HL-60/S4 treated with phorbol 12-myristate 13-acetate at 8.2 ng/mL for 4 days and 3 days (cell line): ENCODE data around the gene PCARE.

Experiments used
- in situ Hi-C: fragments of 300-500 bp; cut with MboI; formaldehyde crosslinking; loops from 2 replicates; pipeline ENCODE4 v1.15.0; 2022; ENCODE audit warnings: low sequenced_read_pairs

Gene PCARE

DNA sequence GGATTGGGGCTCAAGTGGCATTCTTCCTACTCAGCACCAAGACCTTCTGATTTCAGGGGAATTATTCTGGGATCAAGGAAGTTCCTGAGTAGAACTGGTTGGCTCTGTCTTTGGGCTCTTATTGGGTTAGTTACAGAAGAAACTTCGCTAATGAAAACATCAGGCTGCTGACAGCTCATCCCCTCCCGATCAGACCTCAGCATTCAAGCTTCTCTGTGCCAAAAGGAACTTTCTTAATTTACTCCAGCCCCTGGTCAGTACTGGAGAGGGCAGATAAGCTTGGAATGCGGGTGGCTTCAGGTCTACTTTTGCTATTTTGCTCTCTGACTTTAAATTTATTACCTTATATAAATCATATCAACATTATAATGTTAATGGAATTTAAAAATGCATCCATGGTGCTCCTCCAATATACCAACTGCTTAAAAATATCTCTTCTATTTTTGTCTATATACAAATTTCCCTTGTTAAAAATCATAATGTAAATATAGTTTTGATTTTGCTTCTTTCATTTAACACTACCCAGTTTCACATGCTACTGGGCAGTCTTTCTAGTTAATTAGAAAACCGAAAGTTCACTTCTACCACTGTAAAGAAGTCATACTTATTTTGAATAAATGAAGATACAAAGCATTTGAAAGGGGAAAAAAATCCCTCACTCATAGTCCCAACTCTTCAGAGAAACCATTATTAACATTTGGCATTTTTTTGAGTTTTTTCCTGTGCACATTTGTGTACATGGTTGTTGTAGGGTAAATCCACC is 34.4 kb downstream of the PCARE start:
- in situ Hi-C loops: no loop called here

DNA sequence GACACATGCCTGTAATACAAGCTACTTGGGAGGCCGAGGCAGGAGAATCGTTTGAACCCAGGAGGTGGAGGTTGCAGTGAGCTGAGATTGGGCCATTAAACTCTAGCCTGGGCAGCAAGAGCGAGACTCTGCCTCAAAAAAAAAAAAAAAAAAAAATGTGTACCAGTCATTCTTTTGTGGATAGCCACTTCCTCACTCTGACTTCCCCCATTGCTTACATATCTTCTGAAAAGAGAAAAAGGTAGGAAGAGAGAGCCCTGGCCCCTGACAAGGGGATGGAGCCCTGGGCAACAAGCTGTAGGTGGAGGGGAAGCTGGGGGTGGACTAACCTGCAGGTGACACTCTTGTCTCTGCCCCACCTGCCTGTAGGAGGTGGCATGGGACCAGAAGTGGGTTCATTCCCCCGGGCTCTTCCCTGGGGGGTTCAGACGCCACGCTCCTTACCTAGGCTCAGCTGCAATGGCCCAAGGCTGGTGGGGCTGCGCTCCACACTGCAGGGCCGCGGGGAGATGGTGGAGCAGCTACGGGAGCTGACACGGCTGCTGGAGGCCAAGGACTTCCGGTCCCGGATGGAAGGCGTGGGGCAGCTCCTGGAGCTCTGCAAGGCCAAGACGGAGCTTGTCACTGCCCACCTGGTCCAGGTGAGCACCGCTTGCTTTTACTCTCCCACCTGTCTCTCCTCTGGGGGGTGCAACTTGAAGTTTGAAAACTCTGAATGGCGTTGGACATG is 39.1 kb downstream of the PCARE start:
- in situ Hi-C loops: no loop called here

DNA sequence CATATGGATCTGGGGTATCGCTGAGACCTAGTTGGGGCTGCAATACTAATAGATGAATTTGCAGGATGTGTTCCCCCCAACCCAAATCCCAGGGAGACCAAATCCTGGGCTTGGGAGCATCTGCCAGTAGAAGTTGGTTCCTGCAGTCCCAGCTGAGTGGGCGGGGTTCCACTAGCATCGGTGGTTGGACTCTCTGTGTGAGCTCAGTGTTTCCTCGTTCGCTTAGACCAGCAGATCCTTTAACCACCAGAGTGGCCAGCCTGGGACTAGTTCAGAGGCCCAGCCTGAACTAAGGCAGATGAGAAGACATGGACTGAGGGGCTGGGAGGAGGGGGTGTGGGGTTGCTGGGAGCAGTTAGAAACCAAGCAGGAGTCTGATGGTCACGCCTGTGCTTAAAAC is 40.7 kb downstream of the PCARE start:
- in situ Hi-C loops: no loop called here

DNA sequence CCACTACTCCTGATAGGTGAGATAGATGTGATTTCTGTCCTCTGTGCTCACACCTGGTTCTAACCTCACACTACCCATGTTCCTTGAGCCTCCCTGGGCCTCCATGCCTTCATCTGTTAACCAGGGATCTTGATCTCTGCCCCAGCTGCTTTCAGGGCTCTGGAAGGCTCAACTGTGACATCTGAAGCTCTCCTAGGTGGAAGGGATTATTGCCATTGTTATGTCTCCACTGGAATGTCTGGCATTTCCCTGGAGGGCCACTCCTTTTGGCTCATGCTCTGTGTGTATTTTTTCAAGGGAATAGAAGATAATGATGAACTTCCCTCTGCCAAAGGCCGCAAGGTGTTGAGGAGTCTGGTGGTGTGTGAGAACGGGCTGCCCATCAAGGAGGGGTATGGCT is 41.2 kb downstream of the PCARE start:
- in situ Hi-C loops: no loop called here

DNA sequence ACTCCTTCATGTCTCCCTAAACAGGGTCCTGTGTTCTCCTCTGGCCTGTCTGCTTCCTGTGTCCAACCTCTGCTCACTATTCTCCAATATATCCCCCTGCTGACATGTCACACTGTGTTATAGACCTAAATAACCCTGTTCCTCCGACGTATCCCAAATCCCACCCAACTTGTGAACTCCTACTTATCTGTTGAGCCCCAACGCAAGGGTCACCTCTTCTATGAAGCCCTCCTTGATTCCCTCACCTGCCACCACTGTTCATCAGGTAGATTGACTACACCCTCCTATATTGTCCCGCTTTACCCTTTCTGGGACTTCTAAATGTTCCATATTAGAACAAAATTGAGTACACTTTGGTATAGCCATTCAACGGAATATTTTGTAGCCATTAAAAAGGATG is 42.1 kb downstream of the PCARE start:
- in situ Hi-C loops: no loop called here

DNA sequence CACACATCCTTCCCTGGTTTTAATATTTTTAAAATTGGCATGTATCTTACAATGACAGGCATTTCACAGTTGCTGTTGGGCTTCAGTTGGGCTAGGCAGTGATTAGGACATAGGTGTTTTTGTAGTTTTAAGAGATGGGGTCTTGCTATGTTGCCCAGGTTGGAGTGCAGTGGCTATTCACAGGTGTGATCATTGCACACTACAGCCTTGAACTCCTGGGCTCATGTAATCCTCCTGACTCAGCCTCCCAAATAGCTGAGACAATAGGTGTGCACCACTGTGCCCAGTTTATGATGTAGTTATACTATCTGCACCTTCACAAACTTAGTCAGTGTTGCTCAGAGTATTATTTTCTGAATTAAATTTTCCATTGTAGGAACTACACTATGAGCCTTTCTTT is 43.3 kb downstream of the PCARE start:
- in situ Hi-C loops: no loop called here

DNA sequence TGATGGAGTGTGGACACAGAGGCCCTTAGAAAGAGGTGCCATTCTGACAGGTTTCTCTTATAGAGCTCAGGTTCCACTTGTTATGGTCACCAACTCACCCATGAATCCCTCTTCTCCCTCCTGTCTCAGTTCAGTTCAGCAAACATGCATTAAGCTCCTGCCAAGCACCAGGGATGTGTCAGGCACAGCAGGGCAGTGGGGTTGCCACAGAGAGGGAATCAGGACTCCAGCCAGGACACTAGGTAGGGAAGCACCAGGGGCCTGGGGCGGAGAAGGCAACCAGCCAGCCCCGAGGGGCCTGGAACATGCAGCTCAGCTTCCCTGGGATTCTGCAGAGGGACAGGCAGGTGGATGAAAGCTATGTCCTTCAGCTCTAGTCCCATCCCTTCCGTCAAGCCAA is 48.6 kb downstream of the PCARE start:
- in situ Hi-C loops: no loop called here

DNA sequence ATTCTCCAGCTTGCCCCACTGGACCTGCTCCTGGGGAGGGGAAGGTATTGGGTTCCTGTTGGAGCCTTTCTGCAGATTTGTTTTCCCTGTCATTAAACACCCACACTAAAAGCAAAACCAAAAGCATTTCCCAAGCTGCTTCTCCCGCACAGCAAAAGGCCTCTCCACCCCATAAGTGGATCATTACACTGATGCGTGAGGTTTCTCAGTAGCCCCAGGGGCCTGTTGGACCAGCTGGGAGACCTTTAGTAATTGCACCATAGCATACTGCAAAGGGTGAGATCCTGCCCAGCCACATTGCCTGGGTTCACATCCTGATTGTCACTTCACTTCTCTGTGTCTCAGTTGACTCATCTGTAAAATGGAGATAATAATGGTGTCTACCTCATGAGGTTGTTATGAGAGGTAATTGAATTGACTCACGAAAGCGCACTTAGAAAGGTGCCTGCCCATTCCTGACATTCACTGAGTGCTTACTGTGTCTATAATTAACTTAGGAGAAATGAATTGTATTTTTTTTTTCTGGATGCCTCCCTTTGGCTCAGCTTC is 49.4 kb downstream of the PCARE start:
- in situ Hi-C loops: no loop called here

DNA sequence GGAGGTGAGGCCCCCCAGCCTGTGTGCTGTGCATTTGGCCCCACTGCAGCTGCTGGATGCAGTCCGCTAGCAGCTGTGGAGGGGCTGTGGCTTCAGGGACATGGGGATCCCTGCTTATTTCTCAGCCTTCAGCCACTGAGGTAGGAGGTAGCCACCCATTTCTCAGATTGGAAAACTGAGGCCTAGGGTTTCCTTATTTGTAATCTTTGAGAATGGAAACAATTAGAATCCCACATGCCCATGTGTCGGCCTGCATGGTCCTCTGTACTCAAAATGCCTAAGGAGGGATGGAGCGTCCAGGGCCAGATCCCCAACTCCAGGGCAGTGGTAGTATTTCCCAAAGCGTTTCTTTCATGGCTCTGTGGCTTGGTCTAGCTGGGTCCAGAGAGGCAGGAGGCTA is 51.1 kb downstream of the PCARE start:
- in situ Hi-C loops: no loop called here

DNA sequence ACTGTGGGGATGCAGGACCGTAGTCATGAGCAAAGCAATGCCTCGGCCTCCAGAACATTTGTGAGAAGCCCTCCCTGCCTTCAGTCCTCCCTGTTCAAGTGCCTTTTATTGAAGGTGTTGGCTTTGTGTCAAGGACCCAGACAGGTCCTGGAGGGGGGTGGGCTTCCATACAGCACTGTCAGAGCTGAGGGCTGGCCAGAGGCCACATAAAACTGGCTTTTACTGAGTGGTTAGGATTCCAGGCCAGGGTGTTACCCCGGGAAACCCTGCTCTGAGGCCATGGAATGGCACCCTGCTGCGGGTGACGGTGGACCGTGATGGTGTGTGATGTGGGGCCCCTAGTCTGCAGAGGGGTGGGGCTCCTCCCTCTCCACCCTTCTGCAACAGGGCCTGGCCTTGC is 51.6 kb downstream of the PCARE start:
- in situ Hi-C loops: no loop called here

DNA sequence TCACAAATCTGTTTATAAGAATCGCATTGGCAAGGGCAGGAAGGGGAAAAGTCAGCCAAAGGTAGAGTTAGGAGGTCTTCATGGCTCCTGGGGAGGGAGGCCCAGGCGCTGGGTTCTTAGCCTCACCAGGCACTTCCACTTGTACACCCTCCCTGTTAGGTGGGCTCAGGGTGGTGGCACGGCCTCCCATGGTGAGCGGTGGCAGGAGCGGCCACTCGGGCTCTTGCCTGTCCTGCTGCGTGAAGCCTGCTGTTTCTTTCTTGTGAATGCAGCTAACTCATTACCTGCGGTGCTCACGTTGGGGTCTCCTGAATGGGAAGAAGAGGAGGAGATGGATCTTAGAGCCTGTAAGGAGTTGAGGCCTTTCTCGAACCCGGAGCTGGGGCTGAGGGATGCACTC is 52.4 kb downstream of the PCARE start:
- in situ Hi-C loops: no loop called here

DNA sequence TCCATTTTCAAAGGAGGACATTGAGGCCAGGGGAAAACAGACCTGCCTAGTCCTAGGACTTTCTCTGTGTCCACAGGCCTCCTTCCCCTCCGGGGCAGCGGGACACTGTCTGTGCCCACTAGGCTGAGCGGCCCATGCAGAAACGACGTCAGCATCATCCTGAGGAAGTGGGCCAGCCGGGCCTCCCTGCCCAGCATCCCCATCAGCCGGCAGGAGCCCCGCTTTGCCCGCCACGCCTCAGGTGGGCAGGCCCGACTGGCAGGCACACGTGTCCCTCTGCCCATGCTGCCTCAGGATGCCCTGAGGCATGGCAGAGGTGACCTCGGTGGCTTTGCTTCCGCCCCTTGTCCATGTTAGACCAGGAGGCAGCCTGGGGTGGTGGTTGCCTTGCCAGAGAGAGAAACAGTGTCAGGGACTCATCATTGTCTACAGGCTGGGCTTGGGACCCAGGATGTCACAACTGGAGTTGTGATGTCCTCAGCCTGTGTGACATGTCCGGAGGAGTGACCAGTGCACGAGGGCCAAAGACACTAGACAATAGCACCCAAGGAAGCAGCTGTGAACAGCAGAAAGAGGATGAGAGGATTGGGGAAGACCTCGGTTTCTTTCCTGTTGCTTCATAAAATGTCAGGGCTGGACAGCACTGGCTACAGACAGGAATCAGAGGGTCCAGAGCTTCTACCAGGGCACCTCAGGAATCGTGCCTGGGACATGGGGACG is 56.4 kb downstream of the PCARE start:
- in situ Hi-C loops: no loop called here

DNA sequence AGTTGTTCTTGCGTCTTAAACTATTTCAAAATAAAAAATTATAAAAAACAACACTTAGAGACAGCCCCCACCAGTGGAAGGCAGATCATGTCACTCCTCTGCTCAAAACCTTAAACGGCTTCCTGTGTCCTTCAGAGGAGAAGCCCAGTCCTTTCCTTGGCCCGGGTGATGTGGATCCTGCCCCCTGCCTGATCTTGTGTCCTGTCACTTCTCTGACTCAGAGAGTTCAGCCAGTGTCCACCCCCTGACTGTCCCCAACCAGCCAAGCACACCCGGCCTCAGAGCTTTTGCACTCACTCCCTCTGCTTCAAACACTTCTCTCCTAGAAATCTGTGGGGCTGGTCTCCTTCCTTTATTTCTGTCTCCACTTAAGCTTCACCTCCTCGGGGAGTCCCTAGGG is 57.8 kb downstream of the PCARE start:
- in situ Hi-C loops: no loop called here

DNA sequence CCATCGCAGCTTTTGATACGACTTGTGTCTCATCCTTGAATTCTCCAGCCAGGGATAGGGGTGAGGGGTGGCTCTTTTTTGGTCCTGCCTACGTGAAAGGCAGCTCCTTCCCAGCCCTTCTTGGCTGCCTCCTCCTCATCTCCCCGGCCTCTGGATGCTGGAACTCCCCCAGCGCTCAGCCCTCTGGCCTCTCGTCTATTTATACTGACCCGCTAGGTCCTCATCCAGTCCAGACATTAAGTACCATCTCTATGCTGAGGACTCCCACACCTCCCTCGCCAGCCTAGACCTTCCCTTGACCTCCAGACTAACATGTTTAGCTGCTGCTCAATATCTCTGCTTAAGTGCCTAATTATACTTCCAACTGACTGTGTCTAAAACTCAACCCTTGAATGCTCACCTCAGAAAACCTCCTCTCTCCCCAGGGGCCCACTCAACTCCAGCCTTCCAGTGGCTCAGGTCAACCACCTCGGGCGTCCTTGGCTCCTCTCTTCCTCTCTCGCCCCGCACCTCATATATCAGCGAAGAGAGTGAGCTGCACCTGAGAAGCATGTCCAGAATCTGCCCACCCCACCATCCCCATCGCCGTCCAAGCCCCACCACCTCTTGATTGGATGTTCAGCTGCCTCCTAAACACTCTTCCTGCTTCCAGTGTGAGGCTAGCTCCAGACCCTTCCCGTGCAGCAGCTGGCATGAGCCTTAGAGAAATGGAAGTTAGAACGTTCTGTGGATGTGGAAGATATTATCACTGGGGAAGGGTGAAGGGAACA is 58.4 kb downstream of the PCARE start:
- in situ Hi-C loops: no loop called here

DNA sequence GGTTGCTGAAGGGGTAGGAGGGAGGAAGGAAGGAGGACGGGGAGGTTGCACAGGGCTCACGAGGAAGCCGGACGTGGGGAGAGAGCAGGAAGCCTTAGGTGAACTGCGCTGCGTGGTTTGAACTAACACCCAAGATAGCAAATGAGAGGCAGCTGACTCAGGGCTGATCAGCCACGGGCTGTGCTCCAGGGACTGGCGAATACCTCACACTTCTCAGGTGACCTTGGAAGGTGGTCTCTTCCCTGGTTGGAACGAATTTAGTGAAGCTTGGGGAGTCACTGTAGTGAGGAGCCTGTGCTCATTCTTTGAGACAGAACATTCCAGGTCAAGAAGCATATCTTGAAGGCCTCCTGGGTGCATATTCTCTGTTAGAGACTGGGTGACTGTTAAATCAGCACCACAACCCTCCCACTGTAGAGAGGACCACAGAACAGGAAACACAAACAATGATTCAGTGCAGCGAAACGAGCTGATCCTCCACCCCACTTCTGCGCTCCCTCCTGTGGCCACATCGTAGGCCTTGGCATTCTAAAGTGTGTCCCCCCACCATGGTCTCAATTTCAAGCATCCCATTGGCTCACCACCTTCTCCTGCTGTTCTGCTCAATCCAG is 59.4 kb downstream of the PCARE start:
- in situ Hi-C loops: no loop called here

DNA sequence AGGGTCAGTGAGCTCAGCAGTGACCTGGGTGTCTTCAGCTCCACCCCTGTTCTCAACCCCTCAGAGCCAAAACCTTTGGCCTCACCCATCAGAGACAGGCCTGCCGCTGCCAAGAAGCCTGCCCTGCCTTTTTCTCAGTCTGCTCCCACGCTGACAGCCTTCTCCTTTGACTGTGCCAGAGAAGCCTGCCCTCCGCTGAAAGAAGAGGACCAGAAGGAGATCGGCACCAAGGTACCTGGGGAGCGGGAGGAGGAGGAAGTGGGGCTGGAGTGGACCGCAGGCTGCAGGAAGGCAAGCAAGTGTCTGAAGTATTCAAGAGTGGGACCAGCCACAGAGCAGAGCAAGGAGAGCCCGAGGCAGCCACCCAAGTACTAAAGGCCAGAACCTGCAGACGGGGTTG is 60.0 kb downstream of the PCARE start:
- in situ Hi-C loops: no loop called here

DNA sequence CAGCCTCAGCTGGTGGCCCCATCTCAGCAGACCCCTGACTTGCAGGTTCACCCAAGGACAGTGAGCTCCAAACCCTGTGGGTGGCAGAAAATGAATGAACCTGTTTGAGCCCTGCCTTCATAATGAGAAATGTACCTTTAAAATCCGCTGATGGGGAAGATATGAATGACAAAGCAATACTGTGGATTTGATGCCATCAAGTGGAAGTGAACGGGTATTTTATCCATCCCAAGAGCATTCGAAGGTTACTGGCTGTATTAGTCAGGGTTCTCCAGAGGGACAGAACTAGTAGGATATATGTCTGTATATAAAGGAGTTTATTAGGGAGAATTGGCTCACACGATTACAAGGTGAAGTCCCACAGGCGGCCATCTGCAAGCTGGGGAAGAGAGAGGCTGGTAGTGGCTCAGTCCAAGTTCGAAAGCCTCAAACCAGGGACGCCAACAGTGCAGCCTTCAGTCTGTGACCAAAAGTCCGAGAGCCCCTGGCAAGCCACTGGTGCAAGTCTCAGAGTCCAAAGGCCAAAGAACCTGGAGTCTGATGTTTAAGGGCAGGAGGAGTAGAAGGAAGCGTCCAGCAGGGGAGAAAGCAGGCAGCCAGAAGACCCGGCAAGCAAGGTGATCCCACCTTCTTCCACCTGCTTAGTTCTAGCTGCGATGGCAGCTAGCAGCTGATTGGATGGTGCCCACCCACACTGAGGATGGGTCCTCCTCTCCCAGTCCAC is 61.1 kb downstream of the PCARE start:
- in situ Hi-C loops: no loop called here

DNA sequence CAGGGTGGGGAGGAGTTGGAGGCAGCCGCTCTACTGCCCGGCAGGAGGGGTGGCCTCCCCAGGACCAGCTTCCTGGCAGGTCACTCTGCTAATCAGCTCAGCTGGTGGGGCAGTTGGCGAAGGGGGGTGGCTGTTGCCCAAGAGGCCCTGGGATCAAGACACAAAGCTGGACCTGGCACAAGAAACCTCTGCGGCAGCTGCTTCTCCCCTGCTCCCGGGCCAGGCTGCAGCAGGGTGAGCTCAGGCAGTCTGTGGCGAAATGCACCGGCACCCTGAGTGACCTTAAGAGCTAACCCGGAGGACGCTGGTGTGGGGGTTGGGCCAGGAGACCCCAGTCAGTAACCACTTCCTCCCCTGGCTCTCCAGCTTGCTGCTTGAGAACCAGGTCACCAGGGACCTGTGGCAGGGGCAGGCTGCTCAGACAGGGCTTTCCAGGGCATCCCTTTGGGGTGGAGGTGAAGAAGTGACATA is 62.1 kb downstream of the PCARE start:
- in situ Hi-C loops: no loop called here
